HuH-7.5 (cell line): ENCODE data around the gene TPH2.

Experiments used
- DNase-seq: peaks from one replicate; pipeline ENCODE4 v3.0.0; 2011; ENCODE audit warnings: low spot score

Gene TPH2

GRCh38 chr12:71958993-71959578 lies 20.4 kb downstream of the TPH2 start:
- no peak for DNase-seq

GRCh38 chr12:71967211-71967610 lies 28.6 kb downstream of the TPH2 start:
- DNase-seq = no peak

- DNase-seq = no peak
Observed at GRCh38 chr12:71969330-71969729, 30.7 kb downstream of the TPH2 start.

GRCh38 chr12:71970031-71970430 lies 31.4 kb downstream of the TPH2 start:
- no peak for DNase-seq

- no peak for DNase-seq
Observed at GRCh38 chr12:71972441-71973074, 33.9 kb downstream of the TPH2 start.

- DNase-seq = no peak
Observed at GRCh38 chr12:71973687-71974086, 35.0 kb downstream of the TPH2 start.

GRCh38 chr12:71980538-71980937 lies 41.9 kb downstream of the TPH2 start:
- no peak for DNase-seq

- DNase-seq = no peak
Observed at GRCh38 chr12:71981149-71981548, 42.5 kb downstream of the TPH2 start.

GRCh38 chr12:71994715-71995114 lies 56.1 kb downstream of the TPH2 start:
- no peak for DNase-seq

GRCh38 chr12:71999795-72000194 lies 61.1 kb downstream of the TPH2 start:
- DNase-seq = no peak

- no peak for DNase-seq
Observed at GRCh38 chr12:72000969-72001648, 62.5 kb downstream of the TPH2 start.

- no peak for DNase-seq
Observed at GRCh38 chr12:72006766-72007165, 68.1 kb downstream of the TPH2 start.

- DNase-seq = no peak
Observed at GRCh38 chr12:72010356-72010755, 71.7 kb downstream of the TPH2 start.

GRCh38 chr12:72011374-72011773 lies 72.7 kb downstream of the TPH2 start:
- DNase-seq = no peak

- DNase-seq = no peak
Observed at GRCh38 chr12:72012874-72013273, 74.2 kb downstream of the TPH2 start.

GRCh38 chr12:72015895-72016294 lies 77.2 kb downstream of the TPH2 start:
- DNase-seq = no peak

- peak; percentile 31 for DNase-seq
Observed at GRCh38 chr12:72017054-72017651, 78.5 kb downstream of the TPH2 start.

GRCh38 chr12:72018036-72018435 lies 79.4 kb downstream of the TPH2 start:
- no peak for DNase-seq

GRCh38 chr12:72024613-72025012 lies 86.0 kb downstream of the TPH2 start:
- DNase-seq = no peak

- DNase-seq = no peak
Observed at GRCh38 chr12:72025524-72025923, 86.9 kb downstream of the TPH2 start.

GRCh38 chr12:72028966-72029365 lies 90.3 kb downstream of the TPH2 start:
- no peak for DNase-seq

GRCh38 chr12:72030277-72030676 lies 91.6 kb downstream of the TPH2 start:
- no peak for DNase-seq

GRCh38 chr12:72031066-72031465 lies 92.4 kb downstream of the TPH2 start:
- no peak for DNase-seq
